Neuronal stem cell (in vitro differentiated cells): ENCODE results near the gene RSPH6A.

Experiments used
- DNase-seq: peaks from one replicate; pipeline ENCODE4 v3.0.0-alpha.2; 2013; ENCODE audit warnings: low spot score
- H2AFZ ChIP-seq: one replicate; pipeline ENCODE4 v1.6.1; 2013; ENCODE audit warnings: mild to moderate bottlenecking, low read length, inconsistent platforms
- H2AK5ac ChIP-seq: 2 replicates; pipeline ENCODE4 v1.6.1; 2013; ENCODE audit warnings: low read depth, mild to moderate bottlenecking, inconsistent platforms, low read length, moderate library complexity, mixed read lengths
- H2BK120ac ChIP-seq: 2 replicates; pipeline ENCODE4 v1.6.1; 2013; ENCODE audit warnings: low read depth, mild to moderate bottlenecking, inconsistent platforms, low read length, moderate library complexity, mixed read lengths
- H2BK12ac ChIP-seq: one replicate; pipeline ENCODE4 v1.6.1; 2013; ENCODE audit warnings: low read length, inconsistent platforms
- H2BK15ac ChIP-seq: 2 replicates; pipeline ENCODE4 v1.6.1; 2013; ENCODE audit warnings: mild to moderate bottlenecking, low read length, inconsistent platforms, mixed read lengths
- H2BK5ac ChIP-seq: one replicate; pipeline ENCODE4 v1.6.1; 2013; ENCODE audit warnings: inconsistent platforms, mild to moderate bottlenecking, low read length, moderate library complexity
- H3K14ac ChIP-seq: one replicate; pipeline ENCODE4 v1.6.1; 2013; ENCODE audit warnings: low read length, inconsistent platforms
- H3K18ac ChIP-seq: 2 replicates; pipeline ENCODE4 v1.6.1; 2013; ENCODE audit warnings: low read length, inconsistent platforms
- H3K23ac ChIP-seq: 2 replicates; pipeline ENCODE4 v1.6.1; 2013; ENCODE audit warnings: low read depth, mild to moderate bottlenecking, mixed read lengths, low read length, inconsistent platforms; ENCODE audit not compliant: poor library complexity
- H3K27ac ChIP-seq: replicated peaks from 3 replicates; pipeline ENCODE4 v1.5.1; 2013; ENCODE audit warnings: low read length, inconsistent platforms
- H3K27me3 ChIP-seq, 3 experiments: 2 replicates each; pipeline ENCODE4 v1.6.1; 2013; ENCODE audit warnings: low read length in 3 of 3, mild to moderate bottlenecking in 2 of 3, inconsistent platforms in 1 of 3, low read depth in 1 of 3, mixed read lengths in 1 of 3, moderate library complexity in 1 of 3; ENCODE audit not compliant: control insufficient read depth in 3 of 3, insufficient read depth in 3 of 3
- H3K36me3 ChIP-seq, 2 donors: replicated peaks in 1 of 2; 2 replicates each; pipeline ENCODE4 v1.6.1; 2013; ENCODE audit warnings: low read length in 2 of 2; ENCODE audit not compliant: control insufficient read depth in 2 of 2, insufficient read depth in 2 of 2
- H3K4ac ChIP-seq: 2 replicates; pipeline ENCODE4 v1.6.1; 2013; ENCODE audit warnings: inconsistent platforms, mild to moderate bottlenecking, low read length, moderate library complexity
- H3K4me1 ChIP-seq, 2 donors: 1 replicate in 1 of 2; 2 replicates in 1 of 2; pipeline ENCODE4 v1.6.1; 2013; ENCODE audit warnings: low read length in 2 of 2, low read depth in 1 of 2; ENCODE audit not compliant: control insufficient read depth in 2 of 2, insufficient read depth in 1 of 2
- H3K4me2 ChIP-seq: one replicate; pipeline ENCODE4 v1.6.1; 2013; ENCODE audit warnings: mild to moderate bottlenecking, low read length, inconsistent platforms; ENCODE audit not compliant: insufficient read depth, poor library complexity, severe bottlenecking
- H3K4me3 ChIP-seq, 2 donors: 2 replicates each; pipeline ENCODE4 v1.5.1; 2013; ENCODE audit warnings: low read length in 2 of 2, mild to moderate bottlenecking in 2 of 2, inconsistent platforms in 1 of 2, moderate library complexity in 1 of 2
- H3K79me1 ChIP-seq: one replicate; pipeline ENCODE4 v1.6.1; 2013; ENCODE audit warnings: low read depth, mild to moderate bottlenecking, inconsistent platforms, low read length, moderate library complexity
- H3K9ac ChIP-seq: one replicate; pipeline ENCODE4 v1.6.1; 2013; ENCODE audit warnings: mild to moderate bottlenecking, low read depth, low read length, inconsistent platforms; ENCODE audit not compliant: poor library complexity
- H3K9me3 ChIP-seq, 2 donors: replicated peaks in 1 of 2; 2 replicates each; pipeline versions ENCODE3 to v1.6.1; 2013; ENCODE audit warnings: low read length in 2 of 2, mild to moderate bottlenecking in 2 of 2, inconsistent platforms in 1 of 2, low read depth in 1 of 2, mixed read lengths in 1 of 2, moderate library complexity in 1 of 2; ENCODE audit not compliant: control insufficient read depth in 2 of 2, insufficient read depth in 1 of 2
- H4K8ac ChIP-seq: one replicate; pipeline ENCODE4 v1.6.1; 2013; ENCODE audit warnings: low read depth, mild to moderate bottlenecking, inconsistent platforms, low read length, moderate library complexity
- H4K91ac ChIP-seq: one replicate; pipeline ENCODE4 v1.6.1; 2013; ENCODE audit warnings: low read length, low read depth, mild to moderate bottlenecking, inconsistent platforms; ENCODE audit not compliant: poor library complexity
- WGBS, 2 donors: extraction: QIAGEN DNeasy Blood & Tissue Kit; methylation state at CpG; one replicate each; pipeline ENCODE4 v1.1.7; 2013; ENCODE audit warnings: missing lambda C conversion rate in 2 of 2, mixed read lengths in 1 of 2; ENCODE audit not compliant: insufficient read length in 2 of 2, insufficient replicate concordance in 1 of 2; ENCODE audit errors: extremely low coverage in 2 of 2; 5-methylcytosine and 5-hydroxymethylcytosine counted together

Gene RSPH6A

GRCh38 chr19:45792470-45793177 is 22.5 kb downstream of the RSPH6A start, which contains the start of gene DMWD:
Gene DMWD, minus strand, starts transcription at chr19:45792845. Its CDS starts 89 bp downstream, at chr19:45792756.
- no peaks in the 10 kb centered on the region for H3K27me3 ChIP-seq
- no peak within 1 kb of the TSS for H2BK15ac ChIP-seq
- H3K18ac ChIP-seq = peak within 1 kb of the TSS; percentile 97
- no CpG with 5 or more reads among the region's 86 CpGs for WGBS, 2 donors
- H2AFZ ChIP-seq = peak within 1 kb of the TSS; percentile 90
- H3K27ac ChIP-seq = peak within 1 kb of the TSS; percentile 10
- H3K79me1 ChIP-seq = peaks cover 19% of the 10 kb centered on the region
- DNase-seq = peak; percentile 100
- H3K23ac ChIP-seq = peak within 1 kb of the TSS; percentile 73
- H3K36me3 ChIP-seq = peaks cover 22 to 33% of the 10 kb centered on the region in 2 donors
- peak within 1 kb of the TSS; percentile 91 to 99 for H3K4me3 ChIP-seq
- peak within 1 kb of the TSS; percentile 98 for H2BK5ac ChIP-seq
- peak within 1 kb of the TSS; percentile 95 for H2AK5ac ChIP-seq
- peak within 1 kb of the TSS; percentile 22 for H2BK12ac ChIP-seq
- peak within 1 kb of the TSS; percentile 89 for H3K14ac ChIP-seq
- H2BK120ac ChIP-seq = no peak within 1 kb of the TSS
- H3K4me2 ChIP-seq = peak within 1 kb of the TSS; percentile 99
- no peak within 1 kb of the TSS for H3K4ac ChIP-seq
- H3K9me3 ChIP-seq = no peaks in the 10 kb centered on the region
- peak within 1 kb of the TSS; percentile 99 for H3K9ac ChIP-seq
- peaks cover 14 to 16% of the 10 kb centered on the region in 2 donors for H3K4me1 ChIP-seq
- H4K91ac ChIP-seq = peak within 1 kb of the TSS; percentile 7
- H4K8ac ChIP-seq = peak within 1 kb of the TSS; percentile 43

DNA sequence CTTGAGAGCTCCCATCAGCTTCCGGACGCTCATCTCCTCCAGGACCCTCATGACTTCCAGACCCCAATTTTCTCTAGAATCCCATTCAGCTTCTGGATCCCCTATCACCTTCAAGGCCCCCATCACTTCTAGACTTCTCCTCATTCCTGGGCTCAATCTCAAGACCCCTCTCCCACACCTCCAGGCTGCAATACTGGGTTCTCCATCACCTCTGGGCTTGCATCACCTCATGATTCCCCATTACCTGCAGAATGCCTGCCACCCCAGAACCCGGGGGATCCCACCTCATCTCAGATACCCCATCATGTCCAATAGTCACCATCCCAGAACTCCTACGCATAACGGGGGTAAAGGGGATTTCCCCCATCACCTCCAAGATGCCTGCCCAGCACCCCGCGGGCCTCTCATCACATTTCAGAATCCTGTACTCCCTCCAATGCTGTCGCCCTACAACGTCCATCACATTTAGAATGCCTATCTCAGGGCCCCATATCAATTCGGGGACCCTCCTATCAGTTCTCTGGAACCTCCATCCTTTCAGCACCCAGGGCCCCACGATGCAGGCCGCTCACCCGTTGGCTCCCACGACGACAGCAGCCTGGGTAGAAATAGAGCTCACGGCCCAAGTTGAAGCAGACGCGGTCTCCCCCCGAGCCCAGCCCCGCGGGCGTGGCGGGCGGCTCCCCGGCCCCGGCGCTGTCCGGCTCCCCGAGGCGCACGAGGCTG is 23.2 kb downstream of the RSPH6A start:
- H3K18ac ChIP-seq = peak overlapping the region; percentile 97
- H3K4me1 ChIP-seq = peaks cover 14 to 16% of the 10 kb centered on the region in 2 donors
- H3K27ac ChIP-seq = no peak overlapping the region
- H2AK5ac ChIP-seq = peak overlapping the region; percentile 95
- WGBS, 2 donors = no CpG with 5 or more reads among the region's 31 CpGs
- no peak for DNase-seq
- peaks cover 28 to 40% of the 10 kb centered on the region in 2 donors for H3K36me3 ChIP-seq
- no peaks in the 10 kb centered on the region for H3K27me3 ChIP-seq
- peak overlapping the region; percentile 99 for H3K4me2 ChIP-seq
- H2BK15ac ChIP-seq = no peak overlapping the region
- peak overlapping the region; percentile 7 for H4K91ac ChIP-seq
- H2AFZ ChIP-seq = peak overlapping the region; percentile 90
- no peaks in the 10 kb centered on the region for H3K9me3 ChIP-seq
- no peak overlapping the region for H2BK120ac ChIP-seq
- peak overlapping the region; percentile 91 to 99 for H3K4me3 ChIP-seq
- peaks cover 19% of the 10 kb centered on the region for H3K79me1 ChIP-seq
- H3K14ac ChIP-seq = peak overlapping the region; percentile 89
- no peak overlapping the region for H4K8ac ChIP-seq
- H2BK12ac ChIP-seq = no peak overlapping the region
- H3K9ac ChIP-seq = peak overlapping the region; percentile 99
- H3K23ac ChIP-seq = peak overlapping the region; percentile 73
- H3K4ac ChIP-seq = no peak overlapping the region
- peak overlapping the region; percentile 98 for H2BK5ac ChIP-seq

DNA sequence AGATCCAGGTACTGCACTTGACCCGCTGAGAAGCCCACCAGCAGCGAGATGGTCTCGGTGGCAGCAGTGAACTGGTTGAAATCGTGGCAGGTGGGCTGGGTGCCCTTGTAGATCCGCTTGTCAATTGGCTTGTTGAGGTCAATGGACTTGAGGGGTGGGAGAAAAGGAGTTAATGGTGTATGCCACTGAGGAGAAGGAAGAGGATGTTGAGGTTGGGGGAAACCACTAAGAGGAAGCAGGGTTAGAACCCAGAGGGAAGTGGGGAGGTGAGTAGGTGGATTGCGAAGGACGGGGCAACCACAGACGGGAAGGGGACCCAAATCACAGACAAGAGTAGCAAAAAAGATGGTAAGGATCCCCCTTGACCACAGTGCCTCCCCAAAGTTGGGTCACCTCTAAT is 24.2 kb downstream of the RSPH6A start:
- no peak overlapping the region for H2AK5ac ChIP-seq
- H4K8ac ChIP-seq = no peak overlapping the region
- no peak overlapping the region for H2AFZ ChIP-seq
- H3K36me3 ChIP-seq = peaks cover 38 to 50% of the 10 kb centered on the region in 2 donors
- H4K91ac ChIP-seq = no peak overlapping the region
- H2BK12ac ChIP-seq = no peak overlapping the region
- H2BK120ac ChIP-seq = no peak overlapping the region
- H3K9me3 ChIP-seq = no peaks in the 10 kb centered on the region
- no CpG with 5 or more reads among the region's 8 CpGs for WGBS, 2 donors
- no peak overlapping the region for H3K18ac ChIP-seq
- no peak overlapping the region for H3K14ac ChIP-seq
- H3K4ac ChIP-seq = no peak overlapping the region
- no peak for DNase-seq
- peaks cover 23% of the 10 kb centered on the region for H3K79me1 ChIP-seq
- H3K9ac ChIP-seq = no peak overlapping the region
- no peak overlapping the region for H3K23ac ChIP-seq
- no peak overlapping the region for H2BK15ac ChIP-seq
- peak overlapping the region in 1 of 2 donors; percentile 99 for H3K4me3 ChIP-seq
- H3K4me2 ChIP-seq = no peak overlapping the region
- no peaks in the 10 kb centered on the region for H3K27me3 ChIP-seq
- no peak overlapping the region for H3K27ac ChIP-seq
- H3K4me1 ChIP-seq = peaks cover 14 to 16% of the 10 kb centered on the region in 2 donors
- no peak overlapping the region for H2BK5ac ChIP-seq
